NK-92 treated with Interleukin-12 subunit alpha and Interleukin-12 subunit beta, amount 100 ng/mL, for 24 hours (cell line): ENCODE results near the gene CALCOCO1.

Experiments
- DNase-seq: peaks from one replicate; lab custom pipeline; 2025; lab: John Stamatoyannopoulos, UW

The CALCOCO1 gene

GRCh38 chr12:53751336-53752191, 24.3 kb upstream of the CALCOCO1 start, which contains the start of gene CISTR:
Gene CISTR, minus strand, starts transcription at chr12:53751979.
- no peak for DNase-seq

GRCh38 chr12:53750812-53751335, 23.6 kb upstream of the CALCOCO1 start:
- DNase-seq, result no peak

GRCh38 chr12:53749986-53750811, 22.9 kb upstream of the CALCOCO1 start:
- no peak for DNase-seq

GRCh38 chr12:53748072-53748840, 21.0 kb upstream of the CALCOCO1 start:
- DNase-seq, result no peak

GRCh38 chr12:53747095-53747494, 19.8 kb upstream of the CALCOCO1 start:
- no peak for DNase-seq

GRCh38 chr12:53746592-53747092, 19.4 kb upstream of the CALCOCO1 start:
- DNase-seq, result peak; percentile 62

- DNase-seq, result no peak
Observed at GRCh38 chr12:53744751-53745150, 17.5 kb upstream of the CALCOCO1 start.

- DNase-seq, result no peak
Observed at GRCh38 chr12:53744130-53744441, 16.8 kb upstream of the CALCOCO1 start.

GRCh38 chr12:53743266-53744129, 16.2 kb upstream of the CALCOCO1 start:
- DNase-seq, result peak; percentile 19

GRCh38 chr12:53740130-53740491, 12.9 kb upstream of the CALCOCO1 start:
- DNase-seq, result no peak

GRCh38 chr12:53739214-53740129, 12.2 kb upstream of the CALCOCO1 start:
- no peak for DNase-seq

GRCh38 chr12:53738406-53739213, 11.4 kb upstream of the CALCOCO1 start:
- DNase-seq, result no peak

- no peak for DNase-seq
Observed at GRCh38 chr12:53737951-53738405, 10.7 kb upstream of the CALCOCO1 start.

GRCh38 chr12:53737093-53737808, 10.0 kb upstream of the CALCOCO1 start:
- DNase-seq, result no peak

- DNase-seq, result no peak
Observed at GRCh38 chr12:53736592-53736991, 9.3 kb upstream of the CALCOCO1 start.

GRCh38 chr12:53735556-53735955, 8.3 kb upstream of the CALCOCO1 start:
- DNase-seq, result no peak

- DNase-seq, result no peak
Observed at GRCh38 chr12:53734425-53734824, 7.2 kb upstream of the CALCOCO1 start.

GRCh38 chr12:53733807-53734200, 6.6 kb upstream of the CALCOCO1 start:
- no peak for DNase-seq
